ENCODE results near the gene ZNF730. TPM values are rescaled to one million over a fixed set of nuclear protein-coding genes. Genes with fewer than 3 reads are reported as not detected.

Gene ZNF730
- total and polyA plus RNA-seq, 4 donors, result 0.08 to 3.2 TPM; not detected in 2

GRCh38 chr19:23183251-23183650, 66.4 kb downstream of the ZNF730 start:
- Histone ChIP-seq H3K36me3 (ENCODE audit: control insufficient read depth in 4 of 4, insufficient read depth in 3 of 4, low read depth in 1 of 4, low read length in 3 of 4) (no peaks in the 10 kb centered on the region), H3K9me3 (ENCODE audit: control insufficient read depth in 4 of 4, low read length in 3 of 4) (peaks cover 0 to 9% (median 5%) of the 10 kb centered on the region in 4 donors), H3K27me3 (ENCODE audit: control insufficient read depth in 4 of 4, insufficient read depth in 4 of 4, low read length in 3 of 4) (no peaks in the 10 kb centered on the region), H3K4me1 (ENCODE audit: control insufficient read depth in 4 of 4, insufficient read depth in 4 of 4, low read length in 3 of 4) (no peaks in the 10 kb centered on the region), H3K27ac (ENCODE audit: low read depth in 1 of 2, low read length in 2 of 2) (no peak overlapping the region), H3K4me3 (ENCODE audit: low read depth in 1 of 3, low read length in 3 of 3) (no peak overlapping the region), H3K9ac (ENCODE audit: low read depth in 1 of 2, low read length in 2 of 2) (no peak overlapping the region)
- DNase-seq (ENCODE audit: low spot score), result no peak
- TF ChIP-seq FOXA2 (IDR thresholded peaks at IDR 0.05) (no peak), HNF4G (IDR thresholded peaks at IDR 0.05) (no peak), HNF4A (conservative IDR thresholded peaks at IDR 0.05) (no peak), FOXA1 (IDR thresholded peaks at IDR 0.05) (no peak), SP1 (IDR thresholded peaks at IDR 0.05) (no peak), GABPA (IDR thresholded peaks at IDR 0.05 in 1 of 2, conservative IDR thresholded peaks at IDR 0.05 in 1 of 2) (no peak), ZBTB33 (IDR thresholded peaks at IDR 0.05) (no peak), NR2F2 (IDR thresholded peaks at IDR 0.05) (no peak)
- TF ChIP-seq, protein P1, sequence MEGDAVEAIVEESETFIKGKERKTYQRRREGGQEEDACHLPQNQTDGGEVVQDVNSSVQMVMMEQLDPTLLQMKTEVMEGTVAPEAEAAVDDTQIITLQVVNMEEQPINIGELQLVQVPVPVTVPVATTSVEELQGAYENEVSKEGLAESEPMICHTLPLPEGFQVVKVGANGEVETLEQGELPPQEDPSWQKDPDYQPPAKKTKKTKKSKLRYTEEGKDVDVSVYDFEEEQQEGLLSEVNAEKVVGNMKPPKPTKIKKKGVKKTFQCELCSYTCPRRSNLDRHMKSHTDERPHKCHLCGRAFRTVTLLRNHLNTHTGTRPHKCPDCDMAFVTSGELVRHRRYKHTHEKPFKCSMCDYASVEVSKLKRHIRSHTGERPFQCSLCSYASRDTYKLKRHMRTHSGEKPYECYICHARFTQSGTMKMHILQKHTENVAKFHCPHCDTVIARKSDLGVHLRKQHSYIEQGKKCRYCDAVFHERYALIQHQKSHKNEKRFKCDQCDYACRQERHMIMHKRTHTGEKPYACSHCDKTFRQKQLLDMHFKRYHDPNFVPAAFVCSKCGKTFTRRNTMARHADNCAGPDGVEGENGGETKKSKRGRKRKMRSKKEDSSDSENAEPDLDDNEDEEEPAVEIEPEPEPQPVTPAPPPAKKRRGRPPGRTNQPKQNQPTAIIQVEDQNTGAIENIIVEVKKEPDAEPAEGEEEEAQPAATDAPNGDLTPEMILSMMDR (IDR thresholded peaks at IDR 0.05; ENCODE audit: low read depth, low read length, missing input control), result no peak
- TF ChIP-seq, protein P2, sequence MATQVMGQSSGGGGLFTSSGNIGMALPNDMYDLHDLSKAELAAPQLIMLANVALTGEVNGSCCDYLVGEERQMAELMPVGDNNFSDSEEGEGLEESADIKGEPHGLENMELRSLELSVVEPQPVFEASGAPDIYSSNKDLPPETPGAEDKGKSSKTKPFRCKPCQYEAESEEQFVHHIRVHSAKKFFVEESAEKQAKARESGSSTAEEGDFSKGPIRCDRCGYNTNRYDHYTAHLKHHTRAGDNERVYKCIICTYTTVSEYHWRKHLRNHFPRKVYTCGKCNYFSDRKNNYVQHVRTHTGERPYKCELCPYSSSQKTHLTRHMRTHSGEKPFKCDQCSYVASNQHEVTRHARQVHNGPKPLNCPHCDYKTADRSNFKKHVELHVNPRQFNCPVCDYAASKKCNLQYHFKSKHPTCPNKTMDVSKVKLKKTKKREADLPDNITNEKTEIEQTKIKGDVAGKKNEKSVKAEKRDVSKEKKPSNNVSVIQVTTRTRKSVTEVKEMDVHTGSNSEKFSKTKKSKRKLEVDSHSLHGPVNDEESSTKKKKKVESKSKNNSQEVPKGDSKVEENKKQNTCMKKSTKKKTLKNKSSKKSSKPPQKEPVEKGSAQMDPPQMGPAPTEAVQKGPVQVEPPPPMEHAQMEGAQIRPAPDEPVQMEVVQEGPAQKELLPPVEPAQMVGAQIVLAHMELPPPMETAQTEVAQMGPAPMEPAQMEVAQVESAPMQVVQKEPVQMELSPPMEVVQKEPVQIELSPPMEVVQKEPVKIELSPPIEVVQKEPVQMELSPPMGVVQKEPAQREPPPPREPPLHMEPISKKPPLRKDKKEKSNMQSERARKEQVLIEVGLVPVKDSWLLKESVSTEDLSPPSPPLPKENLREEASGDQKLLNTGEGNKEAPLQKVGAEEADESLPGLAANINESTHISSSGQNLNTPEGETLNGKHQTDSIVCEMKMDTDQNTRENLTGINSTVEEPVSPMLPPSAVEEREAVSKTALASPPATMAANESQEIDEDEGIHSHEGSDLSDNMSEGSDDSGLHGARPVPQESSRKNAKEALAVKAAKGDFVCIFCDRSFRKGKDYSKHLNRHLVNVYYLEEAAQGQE (IDR thresholded peaks at IDR 0.05), result no peak
- 64% methylated on average over 11 of the region's 11 CpGs for WGBS

DNA sequence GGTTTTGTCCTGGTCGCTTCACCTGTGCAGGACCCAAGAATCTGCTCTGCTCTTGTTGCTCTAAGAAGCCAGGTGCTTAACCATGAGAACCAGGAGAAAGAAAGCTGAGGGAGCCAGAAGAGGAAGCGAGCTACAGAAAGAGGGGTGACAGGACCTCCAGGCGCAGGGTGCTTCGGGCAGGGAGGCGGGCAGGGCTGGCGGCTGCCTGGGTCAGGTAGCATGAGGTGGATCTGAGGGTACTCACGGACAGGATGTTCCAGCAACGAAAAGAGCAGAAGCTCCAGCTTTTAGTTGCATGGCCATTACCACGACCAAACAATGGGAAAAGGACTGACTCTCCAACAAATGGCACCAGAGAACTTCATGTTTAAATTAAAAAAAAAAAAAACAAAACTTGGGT, 73.5 kb downstream of the ZNF730 start:
- Histone ChIP-seq H3K9me3 (ENCODE audit: control insufficient read depth in 4 of 4, low read length in 3 of 4) (peaks cover 0 to 2% (median 0%) of the 10 kb centered on the region in 4 donors), H3K4me3 (ENCODE audit: low read depth in 1 of 3, low read length in 3 of 3) (no peak overlapping the region), H3K4me1 (ENCODE audit: control insufficient read depth in 4 of 4, insufficient read depth in 4 of 4, low read length in 3 of 4) (no peaks in the 10 kb centered on the region), H3K9ac (ENCODE audit: low read depth in 1 of 2, low read length in 2 of 2) (no peak overlapping the region), H3K36me3 (ENCODE audit: control insufficient read depth in 4 of 4, insufficient read depth in 3 of 4, low read depth in 1 of 4, low read length in 3 of 4) (no peaks in the 10 kb centered on the region), H3K27ac (ENCODE audit: low read depth in 1 of 2, low read length in 2 of 2) (no peak overlapping the region), H3K27me3 (ENCODE audit: control insufficient read depth in 4 of 4, insufficient read depth in 4 of 4, low read length in 3 of 4) (no peaks in the 10 kb centered on the region)
- 85% methylated on average over 9 of the region's 9 CpGs for WGBS
- DNase-seq (ENCODE audit: low spot score), result no peak
- TF ChIP-seq NR2F2 (IDR thresholded peaks at IDR 0.05) (no peak), MAX (IDR thresholded peaks at IDR 0.05) (no peak), TAF1 (conservative IDR thresholded peaks at IDR 0.05) (no peak), RAD21 (IDR thresholded peaks at IDR 0.05) (no peak), HNF4A (conservative IDR thresholded peaks at IDR 0.05) (no peak), RXRA (IDR thresholded peaks at IDR 0.05) (no peak), HNF4G (IDR thresholded peaks at IDR 0.05) (no peak), FOXA1 (IDR thresholded peaks at IDR 0.05) (no peak)
- TF ChIP-seq, protein P3, sequence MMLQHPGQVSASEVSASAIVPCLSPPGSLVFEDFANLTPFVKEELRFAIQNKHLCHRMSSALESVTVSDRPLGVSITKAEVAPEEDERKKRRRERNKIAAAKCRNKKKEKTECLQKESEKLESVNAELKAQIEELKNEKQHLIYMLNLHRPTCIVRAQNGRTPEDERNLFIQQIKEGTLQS (IDR thresholded peaks at IDR 0.05), result no peak
- TF ChIP-seq, protein P1 (IDR thresholded peaks at IDR 0.05; ENCODE audit: low read depth, low read length, missing input control), result no peak
